Astrocyte of the spinal cord (primary cell): Measurements from ENCODE around the gene SAA2.
"Not testable (repeated sequence)": the region's sequence is repeated elsewhere in the genome, so short reads cannot be mapped to it uniquely, and the experiment has no call there.

Source experiments
- DNase-seq: peaks from one replicate; pipeline ENCODE4 v3.0.0; 2011; ENCODE audit warnings: low read depth, low spot score
- H3K4me3 ChIP-seq: 2 replicates; pipeline ENCODE4 v1.5.1; 2011; ENCODE audit warnings: low read depth, mild to moderate bottlenecking, low read length, moderate library complexity
- in situ Hi-C: cut with HindIII; loops from 2 replicates; pipeline ENCODE4 v1.10.0; 2017; ENCODE audit warnings: low sequenced_read_pairs
- TF ChIP-seq, protein P1 (sequence below): IDR thresholded peaks from 2 replicates; pipeline ENCODE4 v1.5.1; 2012; ENCODE audit warnings: low read depth, mild to moderate bottlenecking, low read length, inconsistent platforms

The SAA2 gene

DNA sequence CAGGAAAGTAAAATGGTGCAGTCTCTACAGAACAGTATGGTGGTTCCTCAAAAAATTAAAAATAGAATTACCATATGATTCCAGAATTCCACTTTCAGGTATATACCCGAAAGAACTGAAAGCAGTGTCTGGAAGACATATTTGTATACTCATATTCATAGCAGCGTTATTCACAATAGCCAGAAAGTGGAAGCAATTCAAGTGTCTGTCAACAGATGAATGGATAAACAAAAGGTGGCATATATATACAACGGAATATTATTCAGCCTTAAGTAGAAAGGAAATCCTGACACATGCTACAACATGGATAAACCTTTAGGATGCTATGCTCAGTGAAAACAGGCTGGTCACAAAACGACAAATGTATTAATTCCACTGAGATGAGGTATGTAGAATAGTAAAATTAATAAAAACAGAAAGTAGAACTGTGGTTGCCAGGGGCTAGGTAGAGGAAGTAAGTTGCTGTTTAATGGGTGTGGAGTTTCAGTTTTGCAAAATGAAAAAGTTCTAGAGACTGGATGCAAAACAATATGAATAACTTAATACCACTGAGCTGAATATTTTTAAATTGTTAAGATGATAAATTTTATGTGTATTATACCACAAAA lies 32.1 kb upstream of the SAA2 start:
- TF ChIP-seq, protein P1, sequence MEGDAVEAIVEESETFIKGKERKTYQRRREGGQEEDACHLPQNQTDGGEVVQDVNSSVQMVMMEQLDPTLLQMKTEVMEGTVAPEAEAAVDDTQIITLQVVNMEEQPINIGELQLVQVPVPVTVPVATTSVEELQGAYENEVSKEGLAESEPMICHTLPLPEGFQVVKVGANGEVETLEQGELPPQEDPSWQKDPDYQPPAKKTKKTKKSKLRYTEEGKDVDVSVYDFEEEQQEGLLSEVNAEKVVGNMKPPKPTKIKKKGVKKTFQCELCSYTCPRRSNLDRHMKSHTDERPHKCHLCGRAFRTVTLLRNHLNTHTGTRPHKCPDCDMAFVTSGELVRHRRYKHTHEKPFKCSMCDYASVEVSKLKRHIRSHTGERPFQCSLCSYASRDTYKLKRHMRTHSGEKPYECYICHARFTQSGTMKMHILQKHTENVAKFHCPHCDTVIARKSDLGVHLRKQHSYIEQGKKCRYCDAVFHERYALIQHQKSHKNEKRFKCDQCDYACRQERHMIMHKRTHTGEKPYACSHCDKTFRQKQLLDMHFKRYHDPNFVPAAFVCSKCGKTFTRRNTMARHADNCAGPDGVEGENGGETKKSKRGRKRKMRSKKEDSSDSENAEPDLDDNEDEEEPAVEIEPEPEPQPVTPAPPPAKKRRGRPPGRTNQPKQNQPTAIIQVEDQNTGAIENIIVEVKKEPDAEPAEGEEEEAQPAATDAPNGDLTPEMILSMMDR = no peak
- DNase-seq = no peak
- in situ Hi-C loops = no loop called here
- H3K4me3 ChIP-seq = no peak overlapping the region

DNA sequence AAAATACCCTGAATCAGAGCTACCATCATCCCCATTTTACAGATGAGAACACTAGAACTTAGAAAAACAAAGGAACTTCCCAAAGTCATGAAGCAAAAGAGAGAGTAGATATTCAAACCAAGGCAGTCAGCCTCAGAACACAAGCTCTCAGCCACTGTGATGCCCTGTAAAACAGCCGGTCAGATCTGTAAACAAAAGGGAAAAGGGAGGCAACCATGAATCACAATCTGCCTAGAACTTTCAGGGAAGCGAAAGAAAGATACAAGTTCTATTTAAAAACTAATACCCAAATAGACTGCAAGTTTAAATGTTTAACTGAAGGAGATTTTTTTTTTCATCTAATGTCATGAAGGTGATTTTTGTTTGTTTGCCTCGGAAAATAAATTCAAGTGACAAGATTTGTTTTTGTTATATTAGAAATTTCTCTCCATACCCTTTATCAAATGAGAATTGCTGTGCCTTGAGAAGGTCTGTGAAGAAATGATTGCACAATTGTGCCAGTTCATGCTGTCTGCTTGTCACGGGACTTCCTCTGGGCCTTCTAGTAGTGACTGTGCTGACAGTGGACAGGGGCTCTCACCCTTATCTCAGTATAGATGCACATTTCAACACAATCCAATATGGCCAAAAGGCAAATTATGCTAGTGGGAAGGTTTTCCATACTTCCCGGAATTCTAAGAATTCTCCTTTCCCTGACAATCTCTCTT lies 29.2 kb upstream of the SAA2 start:
- no peak overlapping the region for H3K4me3 ChIP-seq
- TF ChIP-seq, protein P1 = no peak
- in situ Hi-C loops = no loop called here
- no peak for DNase-seq

DNA sequence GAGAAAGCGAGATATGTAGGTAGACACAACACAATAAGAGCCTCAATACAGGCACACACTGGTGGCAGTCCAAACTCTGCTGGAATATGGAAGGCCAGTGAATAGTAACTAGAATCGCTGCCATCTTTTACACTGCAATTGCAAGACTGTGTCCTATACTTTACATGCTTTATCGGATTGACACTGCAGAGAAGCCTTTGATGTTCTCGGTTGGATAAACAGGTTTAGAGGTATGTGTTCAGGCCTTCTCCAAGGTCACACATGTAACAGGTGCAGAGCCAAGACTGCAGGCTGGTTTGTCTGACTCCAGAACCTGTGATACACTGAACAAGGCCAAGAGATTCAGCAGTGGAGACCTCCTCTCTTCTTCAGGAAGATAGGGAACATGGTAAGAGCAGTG lies 22.7 kb upstream of the SAA2 start:
- no peak overlapping the region for H3K4me3 ChIP-seq
- DNase-seq = no peak
- in situ Hi-C loops = no loop called here
- TF ChIP-seq, protein P1 = no peak

DNA sequence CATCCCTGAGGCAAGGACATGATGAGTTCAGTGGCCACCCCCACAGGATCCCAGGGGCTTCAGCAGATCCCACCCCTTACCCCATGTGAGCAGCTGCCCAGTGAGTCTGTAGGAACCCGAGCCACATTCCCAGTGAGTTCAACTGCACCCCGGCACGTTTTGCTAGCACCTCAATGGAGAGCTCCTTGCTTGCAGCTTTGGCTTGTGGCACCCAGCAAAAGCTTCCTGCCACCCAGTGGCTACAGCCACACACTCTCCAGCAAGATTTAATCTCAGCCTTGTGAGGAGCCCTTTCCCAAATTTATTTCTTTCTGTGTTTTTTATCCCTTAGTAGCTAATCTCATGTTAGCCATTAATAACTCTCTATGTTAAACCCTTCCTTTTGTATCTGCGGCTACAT lies 21.6 kb upstream of the SAA2 start:
- in situ Hi-C loops = no loop called here
- TF ChIP-seq, protein P1 = no peak
- DNase-seq = no peak
- no peak overlapping the region for H3K4me3 ChIP-seq

DNA sequence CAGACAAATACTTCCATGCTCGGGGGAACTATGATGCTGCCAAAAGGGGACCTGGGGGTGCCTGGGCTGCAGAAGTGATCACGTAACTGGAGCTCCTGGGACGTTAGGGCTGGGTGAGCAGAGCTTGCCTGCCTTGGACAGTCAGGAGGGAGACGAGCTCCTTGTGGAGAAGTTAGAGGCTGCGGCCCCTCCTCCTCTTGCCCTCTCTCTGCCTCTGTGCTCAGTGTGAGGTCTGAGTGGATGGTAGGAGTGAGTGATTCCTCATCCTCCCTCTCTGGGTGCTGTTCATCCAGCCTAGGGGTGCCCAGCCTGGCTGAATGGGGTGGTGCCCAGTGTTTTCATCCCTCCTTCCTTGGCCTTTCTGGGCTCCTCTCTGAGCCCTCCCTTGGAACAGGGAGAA lies 20.8 kb upstream of the SAA2 start:
- DNase-seq, in situ Hi-C loops, H3K4me3 ChIP-seq: not testable (repeated sequence)

DNA sequence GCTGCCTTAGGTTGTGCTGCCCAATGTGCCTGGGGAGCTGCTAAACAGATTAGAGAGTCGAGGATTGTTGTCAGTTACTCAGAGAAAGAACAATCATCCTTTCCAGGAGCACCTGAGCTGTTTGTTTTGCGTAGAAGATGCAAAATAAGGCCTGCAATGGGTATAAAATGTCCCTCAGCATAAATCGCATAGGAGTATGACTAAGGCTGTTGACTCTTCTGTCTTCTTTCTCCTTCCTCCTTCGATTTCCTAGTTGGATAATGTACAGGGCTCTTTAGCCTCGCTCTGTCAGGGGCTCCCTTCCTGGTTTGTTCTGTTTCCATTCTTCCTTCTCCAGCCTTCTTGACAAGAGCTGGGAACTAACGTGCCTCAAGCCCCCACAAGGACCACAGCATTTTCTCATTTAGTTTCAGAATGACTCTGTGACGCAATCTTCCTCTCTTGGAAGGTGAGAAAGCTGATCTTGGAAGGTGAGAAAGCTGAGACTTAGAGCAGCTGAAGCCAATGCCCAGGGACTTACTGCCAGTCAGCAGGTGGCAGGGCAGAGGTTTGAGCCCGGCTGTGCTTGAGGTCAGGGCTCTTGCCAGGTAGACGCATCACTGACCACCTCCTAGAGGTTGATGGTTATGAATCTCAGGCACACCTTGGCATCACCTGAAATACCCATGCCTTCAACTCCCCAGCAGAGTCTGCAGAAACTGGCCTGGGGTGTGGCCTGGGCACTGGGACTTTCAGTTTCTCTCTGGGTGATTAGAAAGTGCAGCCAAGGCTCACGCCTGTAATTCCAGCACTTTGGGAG lies 19.1 kb upstream of the SAA2 start:
- DNase-seq, in situ Hi-C loops: not testable (repeated sequence)

DNA sequence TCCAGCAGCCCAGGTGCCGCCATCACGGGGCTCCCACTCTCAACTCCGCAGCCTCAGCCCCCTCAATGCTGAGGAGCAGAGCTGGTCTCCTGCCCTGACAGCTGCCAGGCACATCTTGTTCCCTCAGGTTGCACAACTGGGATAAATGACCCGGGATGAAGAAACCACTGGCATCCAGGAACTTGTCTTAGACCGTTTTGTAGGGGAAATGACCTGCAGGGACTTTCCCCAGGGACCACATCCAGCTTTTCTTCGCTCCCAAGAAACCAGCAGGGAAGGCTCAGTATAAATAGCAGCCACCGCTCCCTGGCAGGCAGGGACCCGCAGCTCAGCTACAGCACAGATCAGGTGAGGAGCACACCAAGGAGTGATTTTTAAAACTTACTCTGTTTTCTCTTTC lies 17.5 kb upstream of the SAA2 start, which contains the start of gene SAA1:
Gene SAA1 (plus strand): TSS at position 316 of the 400 bp plus-strand sequence. CDS start 624 bp downstream, outside the sequence.
- TF ChIP-seq, protein P1 = no peak
- in situ Hi-C loops = no loop called here
- H3K4me3 ChIP-seq = no peak within 1 kb of the TSS
- no peak for DNase-seq

More for the DNA sequence above, 19.1 kb upstream of the SAA2 start:
- not testable (repeated sequence) for H3K4me3 ChIP-seq
